HG03196 (cell line): Measurements from ENCODE around the gene FBXW8.

Source experiments
- ATAC-seq: cut with Tn5 transposase; IDR thresholded peaks from one replicate; pipeline ENCODE4 v1.9.1; 2021; ENCODE audit not compliant: unreplicated experiment

Gene FBXW8

DNA sequence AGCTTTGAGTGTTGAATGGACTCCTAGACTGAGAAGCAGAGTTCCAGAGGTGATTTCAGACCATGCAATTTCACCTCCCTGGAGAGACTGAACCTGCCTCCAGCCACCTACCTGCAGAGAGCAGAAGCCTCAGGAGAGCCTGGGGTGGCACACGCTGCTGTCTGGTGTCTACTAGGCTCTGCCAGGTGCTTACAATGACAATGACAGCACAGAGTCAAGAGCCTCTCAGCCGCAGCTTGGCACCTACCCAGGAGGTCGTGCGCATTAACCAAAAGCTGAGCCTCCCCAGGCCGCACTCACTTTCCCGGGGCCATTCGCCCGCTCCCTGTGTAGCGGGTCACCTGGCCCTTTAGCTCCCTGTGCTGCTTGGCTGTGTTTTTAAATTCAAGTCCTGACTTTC, 125.3 kb downstream of the FBXW8 start:
- no peak for ATAC-seq

DNA sequence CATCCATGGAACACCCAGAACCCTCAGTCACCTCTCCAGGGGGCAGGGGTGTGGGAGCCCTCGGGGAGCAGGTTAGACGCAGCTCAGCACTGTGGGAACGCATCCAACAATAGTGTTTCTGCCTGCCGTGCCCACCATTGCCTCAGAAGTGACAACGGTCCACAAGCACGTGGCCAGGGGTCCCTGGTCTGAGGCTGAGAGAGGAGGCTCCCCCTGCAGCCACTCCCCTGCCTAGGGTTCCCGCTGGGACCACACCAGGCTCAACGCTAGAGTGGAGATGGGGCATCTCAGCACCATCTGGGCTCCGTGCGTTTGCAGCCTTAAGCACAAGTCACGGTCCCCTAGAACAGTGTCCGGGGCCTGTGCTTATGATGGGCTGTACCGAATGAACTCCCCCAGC, 125.8 kb downstream of the FBXW8 start:
- no peak for ATAC-seq

DNA sequence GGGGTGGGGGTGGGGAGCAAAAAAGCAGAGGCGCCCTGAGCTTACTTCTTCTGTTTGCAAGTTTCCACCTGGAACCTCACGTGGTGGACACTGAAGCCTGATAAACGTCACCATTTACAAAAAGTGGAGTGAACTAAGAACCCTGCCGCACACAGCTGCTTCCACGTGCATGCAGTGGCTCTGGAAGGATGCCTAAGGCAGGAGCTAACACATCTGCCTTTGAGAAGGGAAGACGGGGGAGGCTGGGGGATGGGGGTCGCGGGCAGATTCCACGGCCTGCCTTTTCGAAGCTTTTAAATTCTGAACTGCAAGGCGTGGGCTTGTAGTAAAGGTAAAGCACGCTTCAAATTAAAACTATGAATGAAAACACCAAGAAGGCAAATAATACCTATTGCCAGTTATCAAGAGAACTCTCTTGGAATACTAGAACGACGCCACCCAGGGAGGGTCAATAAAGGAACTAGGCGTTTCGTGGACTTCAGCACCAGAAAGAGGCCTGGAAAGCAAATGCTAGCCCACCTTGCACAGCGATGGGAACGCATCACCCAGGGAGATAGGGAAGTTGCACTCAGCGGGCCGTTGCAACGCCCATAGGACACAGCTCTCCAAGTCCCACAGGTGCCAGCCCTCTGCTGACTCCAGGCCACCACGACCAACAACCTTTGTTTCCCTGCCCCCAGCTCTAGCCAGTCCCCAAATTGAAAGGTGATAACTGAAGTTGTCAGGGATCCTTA, 126.7 kb downstream of the FBXW8 start:
- no peak for ATAC-seq

DNA sequence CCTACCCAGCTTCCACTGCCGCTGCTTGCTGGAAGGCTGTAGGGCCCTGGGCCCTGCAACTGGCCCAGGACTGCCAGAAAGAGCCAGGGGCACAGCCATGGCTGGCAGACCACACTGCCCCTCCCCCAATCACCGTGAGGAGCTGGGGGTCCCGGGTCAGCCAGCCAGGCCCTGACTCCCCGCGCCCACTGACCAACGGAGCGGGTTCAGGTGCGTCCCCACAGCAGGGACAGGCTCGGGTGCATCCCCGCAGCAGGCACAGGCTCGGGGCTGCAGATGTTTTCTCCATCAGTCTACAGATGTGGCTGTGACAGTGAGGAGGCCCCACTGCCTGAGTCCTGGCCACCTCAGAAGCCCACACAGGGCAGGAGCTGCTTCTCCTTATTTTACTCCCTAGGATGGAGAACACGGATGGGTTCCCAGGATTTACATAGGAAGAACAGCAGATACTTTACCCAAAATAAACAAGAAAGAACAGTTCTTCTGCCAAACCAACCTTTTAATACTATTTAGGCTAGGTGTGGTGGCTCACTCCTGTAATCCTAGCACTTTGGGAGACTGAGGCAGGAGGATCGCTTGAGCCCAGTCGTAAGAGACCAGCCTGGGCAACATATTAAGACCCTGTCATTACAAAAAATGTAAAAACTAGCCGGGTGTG, 127.4 kb downstream of the FBXW8 start:
- no peak for ATAC-seq

DNA sequence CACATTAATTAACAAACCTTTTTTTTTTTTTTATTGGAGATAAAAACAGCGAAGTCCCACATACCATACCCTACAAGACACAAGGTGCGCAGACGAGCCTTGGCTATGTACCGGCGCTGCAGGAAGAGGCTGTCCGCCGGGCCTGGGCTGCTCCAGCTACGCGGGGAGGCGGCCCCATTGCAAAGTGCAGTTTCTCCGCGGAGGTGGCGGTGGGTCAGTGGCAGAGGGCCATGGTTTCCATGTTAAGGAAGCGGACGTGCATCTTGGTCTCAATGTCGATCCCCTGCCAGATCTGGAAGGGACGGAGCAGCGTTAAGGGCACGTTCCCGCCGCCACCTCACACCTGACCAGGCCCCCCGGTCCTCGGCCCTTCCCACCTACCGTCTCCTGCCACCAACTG, 128.2 kb downstream of the FBXW8 start:
- ATAC-seq = no peak

DNA sequence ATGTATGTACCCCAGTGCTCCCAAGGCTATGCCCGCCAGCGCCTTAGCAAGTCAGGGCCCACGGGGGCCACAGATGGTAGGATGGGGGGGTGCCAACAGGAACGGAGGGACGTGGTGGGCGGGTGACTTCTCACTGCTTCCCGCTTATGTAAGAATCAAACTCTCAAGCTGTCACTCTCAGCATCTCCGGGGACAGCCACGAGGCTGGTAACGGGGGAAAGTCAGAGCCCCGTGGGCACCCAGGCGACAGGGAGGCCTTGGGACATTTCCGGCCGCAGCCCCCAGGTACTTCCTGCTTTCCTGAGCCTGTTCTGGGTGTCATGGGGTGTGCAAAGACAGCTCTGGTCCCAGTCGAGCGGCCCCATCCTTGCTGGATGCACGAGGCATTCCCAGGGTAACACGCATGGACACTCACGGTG, 129.2 kb downstream of the FBXW8 start:
- ATAC-seq = no peak

DNA sequence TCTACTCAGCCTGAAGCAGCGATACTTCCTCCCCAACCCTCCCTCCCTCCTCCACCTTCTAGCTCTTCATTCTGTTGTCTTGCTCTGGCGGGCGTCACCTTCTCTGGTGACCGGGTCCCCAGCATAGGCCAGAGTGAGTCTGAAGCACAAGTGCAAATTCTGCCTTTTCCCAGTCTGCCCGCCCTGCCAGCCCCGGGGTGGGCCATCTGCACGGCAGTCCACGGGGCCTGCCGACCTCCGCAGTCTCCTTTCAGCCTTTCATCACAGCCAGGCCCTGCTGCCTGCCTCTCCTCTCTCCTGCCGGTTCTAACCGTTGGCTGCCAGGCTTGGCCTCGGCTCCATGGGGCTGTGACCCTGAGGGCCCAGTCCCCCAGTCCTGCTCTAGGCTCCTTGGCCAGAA, 129.7 kb downstream of the FBXW8 start:
- ATAC-seq = no peak

DNA sequence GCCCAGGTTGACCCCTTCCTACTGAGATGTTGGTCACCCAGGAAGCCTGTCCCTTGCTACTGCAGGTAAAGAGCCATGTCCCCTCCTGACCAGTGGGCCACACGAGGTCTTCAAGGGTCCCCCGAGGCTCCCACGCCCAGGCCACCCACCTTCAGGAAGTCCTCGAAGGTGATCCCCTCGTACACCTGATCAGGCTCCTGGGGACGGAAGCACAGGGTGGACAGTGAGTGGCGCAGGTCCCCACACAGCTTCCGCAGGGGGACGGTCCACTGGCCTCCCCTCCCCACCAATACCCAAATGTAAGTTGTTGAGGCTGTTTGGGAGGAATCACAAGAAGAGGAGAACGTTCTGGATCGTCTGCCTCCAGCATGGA, 131.0 kb downstream of the FBXW8 start:
- no peak for ATAC-seq

DNA sequence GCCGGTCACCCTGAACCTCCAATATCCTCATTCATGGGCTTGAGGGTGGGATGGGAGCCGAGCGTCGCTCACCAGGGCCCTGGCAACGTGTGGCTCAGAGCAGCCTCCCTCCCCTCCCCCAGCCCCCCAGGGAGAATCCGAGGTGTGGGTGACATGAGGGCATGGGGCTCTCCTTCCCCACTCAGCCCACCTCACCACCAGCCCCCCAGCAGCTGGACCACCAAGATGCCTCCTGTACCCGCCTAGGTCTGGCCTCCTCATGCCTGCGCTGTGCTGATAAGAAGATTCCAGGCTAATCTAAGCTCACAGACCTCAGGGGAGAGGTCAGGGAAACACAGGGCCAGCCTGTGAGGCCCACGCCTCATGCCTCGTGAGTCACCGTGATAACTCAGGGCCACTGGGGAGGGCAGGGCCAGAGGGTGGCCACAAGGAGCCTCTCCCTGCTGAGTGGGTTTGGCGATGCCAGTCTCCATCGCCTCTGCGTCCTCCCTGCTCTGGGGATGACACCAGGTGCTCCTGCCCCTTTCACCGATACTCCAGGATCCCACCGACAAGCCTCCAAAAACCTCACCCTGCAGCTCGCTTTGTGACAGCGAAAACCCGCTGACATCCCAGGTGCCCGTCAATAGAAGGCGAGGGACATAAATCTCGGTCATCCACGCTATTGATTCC, 131.6 kb downstream of the FBXW8 start:
- no peak for ATAC-seq

DNA sequence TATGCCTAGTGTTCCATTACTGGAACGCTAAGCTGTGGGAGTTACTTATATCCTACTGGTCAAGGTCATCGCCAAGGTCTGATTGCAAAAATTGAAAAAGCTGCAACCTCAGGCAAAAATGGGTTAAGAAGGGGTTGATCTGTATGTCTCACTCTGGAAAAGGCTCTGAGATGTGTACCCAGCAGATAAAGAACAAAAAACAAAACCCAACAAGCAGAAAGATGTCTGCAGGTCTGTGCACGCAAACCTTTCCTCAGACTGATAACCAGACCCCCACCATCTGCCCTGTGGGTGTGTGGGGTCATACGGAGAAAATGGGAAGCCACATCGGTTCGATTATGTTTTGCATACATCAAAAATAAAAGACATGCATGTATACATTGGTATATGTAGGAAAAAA, 132.1 kb downstream of the FBXW8 start:
- ATAC-seq = no peak

DNA sequence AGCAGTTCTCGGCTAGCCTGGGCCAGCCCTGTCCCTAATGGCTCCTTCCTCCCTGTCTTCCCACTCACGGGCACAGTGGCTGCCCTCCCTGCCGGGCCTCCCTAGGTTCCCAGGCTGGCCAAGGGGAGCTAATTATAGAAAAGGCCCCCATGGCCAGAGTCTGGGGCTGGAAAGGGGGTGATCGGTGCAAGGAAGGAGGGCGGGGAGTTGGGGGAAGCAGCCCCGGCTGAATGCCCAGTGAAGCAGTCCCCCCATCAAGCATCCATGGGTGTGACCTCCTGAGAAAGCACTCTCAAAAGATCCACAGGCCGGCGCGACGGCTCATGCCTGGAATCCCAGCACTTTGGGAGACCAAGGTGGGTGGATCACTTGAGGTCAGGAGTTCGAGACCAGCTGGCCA, 133.6 kb downstream of the FBXW8 start:
- ATAC-seq = no peak

DNA sequence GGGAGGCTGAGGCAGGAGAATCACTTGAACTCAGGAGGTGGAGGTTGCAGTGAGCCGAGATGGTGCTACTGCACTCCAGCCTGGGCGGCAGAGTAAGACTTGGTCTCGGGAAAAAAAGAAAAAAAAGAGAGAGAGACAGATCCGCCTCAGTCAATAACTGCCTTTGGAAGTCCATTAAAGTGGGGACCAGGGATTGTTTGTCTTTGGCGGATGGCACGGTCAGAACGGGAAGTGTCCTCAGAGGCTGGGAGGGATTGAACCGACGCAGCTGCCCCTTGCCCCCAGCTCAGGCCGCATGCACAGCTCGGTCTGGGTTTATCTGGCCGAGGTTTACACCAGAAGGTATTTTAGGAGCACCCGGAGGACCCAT, 134.0 kb downstream of the FBXW8 start:
- no peak for ATAC-seq

DNA sequence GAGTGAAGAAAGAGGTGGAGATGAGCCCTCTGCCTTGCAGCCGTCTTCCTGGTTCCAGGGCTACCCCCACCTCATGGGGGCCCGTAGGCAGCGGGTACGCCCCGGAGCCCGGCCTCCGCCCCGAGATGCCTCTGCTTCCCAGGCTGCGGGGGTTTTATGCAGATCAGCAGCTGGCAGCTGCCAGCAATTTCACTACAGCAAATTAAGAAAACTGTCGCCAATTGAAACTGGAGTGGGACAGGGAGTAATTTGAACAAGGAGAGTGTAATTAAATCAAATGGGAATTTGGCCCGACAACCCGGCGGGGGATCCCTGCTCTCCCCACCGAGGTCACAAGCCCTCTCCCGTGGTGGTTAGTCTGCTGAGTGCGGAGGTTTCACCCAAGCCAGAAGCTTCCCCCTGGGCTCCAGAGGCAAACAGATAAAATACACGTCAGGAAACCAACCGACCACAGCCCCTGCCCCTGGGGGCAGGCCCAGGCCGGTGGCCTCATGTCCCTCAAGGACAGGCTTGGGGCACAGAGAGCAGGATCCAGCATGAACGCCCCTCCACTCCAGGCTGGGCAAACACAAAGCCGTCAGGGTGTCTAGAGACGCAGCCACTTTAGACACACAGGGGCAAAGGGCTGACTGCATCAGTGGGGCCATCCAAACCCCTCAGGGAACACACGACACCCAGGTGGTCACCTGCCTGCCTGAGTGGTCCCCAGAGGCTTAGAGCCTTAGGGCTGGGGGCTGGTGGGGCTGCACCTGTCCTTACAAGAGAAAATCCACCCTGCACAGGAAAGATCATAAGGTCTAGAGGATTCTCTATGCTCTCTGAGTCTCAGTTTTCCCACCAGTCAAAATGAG, 134.6 kb downstream of the FBXW8 start:
- no peak for ATAC-seq

DNA sequence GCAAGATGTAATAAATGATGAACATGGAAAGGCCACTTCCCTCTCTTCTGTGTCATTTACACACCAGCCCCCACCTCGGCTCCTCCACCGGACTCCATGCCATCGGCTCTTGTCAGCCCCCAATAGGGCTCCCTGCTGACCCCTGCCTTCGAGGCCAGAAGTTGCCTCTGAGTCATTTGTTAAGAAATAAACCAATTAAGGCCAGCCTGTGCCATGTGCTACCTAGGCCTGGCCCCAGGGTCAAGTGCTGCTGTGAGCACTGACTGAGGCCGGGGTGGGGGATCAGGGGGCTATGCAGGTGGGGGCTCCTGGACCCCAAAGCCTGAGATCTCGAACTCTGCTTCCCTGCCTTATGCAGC, 135.2 kb downstream of the FBXW8 start:
- no peak for ATAC-seq

DNA sequence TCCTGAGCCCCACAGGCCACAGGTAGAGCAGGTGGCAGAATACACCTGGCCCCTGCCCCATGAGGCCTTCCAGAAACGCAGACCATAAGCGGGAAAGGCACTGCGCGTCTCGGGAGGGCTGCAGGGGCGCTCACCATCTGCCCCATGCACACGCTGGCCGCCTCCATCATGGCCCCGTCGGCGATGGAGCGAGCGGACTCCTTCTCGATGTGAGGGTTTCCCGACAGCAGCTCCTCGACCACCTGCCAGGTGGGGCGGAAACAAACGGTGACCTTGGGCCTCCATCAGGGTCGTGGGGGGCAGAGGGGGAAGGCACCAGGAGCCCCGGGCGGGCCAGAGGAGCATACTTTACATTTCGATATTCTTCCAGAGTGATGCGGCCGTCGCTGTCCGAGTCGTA, 135.7 kb downstream of the FBXW8 start:
- ATAC-seq = no peak

DNA sequence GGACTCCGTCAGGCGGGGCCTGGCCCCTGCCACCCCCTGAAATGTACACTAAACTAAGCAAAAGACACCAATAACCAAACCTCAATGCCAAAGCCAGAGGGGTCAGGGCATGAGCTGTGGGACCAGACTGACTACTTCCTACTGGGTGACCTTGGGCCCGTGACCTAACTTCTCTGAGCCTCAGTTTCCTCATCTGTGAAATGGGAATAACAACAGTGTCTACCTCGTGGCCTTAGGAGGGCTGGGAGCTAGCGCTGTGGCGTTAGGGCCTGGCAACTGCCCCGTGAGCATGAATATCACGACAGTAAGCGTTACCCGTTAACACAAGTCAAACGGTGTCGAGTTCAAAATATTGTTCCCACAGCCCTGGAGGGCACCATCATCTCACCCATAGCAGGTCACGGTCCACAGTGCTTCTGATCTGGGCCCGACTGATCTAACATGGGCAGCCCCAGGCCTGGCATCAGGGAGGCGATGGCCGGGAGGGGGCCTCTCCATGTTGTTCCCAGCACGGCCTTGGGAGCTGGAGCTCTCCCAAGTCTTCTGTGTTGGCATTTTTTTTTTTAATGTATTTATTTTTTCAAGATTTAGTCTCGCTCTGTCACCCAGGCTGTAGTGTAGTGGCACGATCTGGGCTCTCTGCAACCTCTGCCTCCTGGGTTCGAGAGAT, 136.2 kb downstream of the FBXW8 start:
- no peak for ATAC-seq

DNA sequence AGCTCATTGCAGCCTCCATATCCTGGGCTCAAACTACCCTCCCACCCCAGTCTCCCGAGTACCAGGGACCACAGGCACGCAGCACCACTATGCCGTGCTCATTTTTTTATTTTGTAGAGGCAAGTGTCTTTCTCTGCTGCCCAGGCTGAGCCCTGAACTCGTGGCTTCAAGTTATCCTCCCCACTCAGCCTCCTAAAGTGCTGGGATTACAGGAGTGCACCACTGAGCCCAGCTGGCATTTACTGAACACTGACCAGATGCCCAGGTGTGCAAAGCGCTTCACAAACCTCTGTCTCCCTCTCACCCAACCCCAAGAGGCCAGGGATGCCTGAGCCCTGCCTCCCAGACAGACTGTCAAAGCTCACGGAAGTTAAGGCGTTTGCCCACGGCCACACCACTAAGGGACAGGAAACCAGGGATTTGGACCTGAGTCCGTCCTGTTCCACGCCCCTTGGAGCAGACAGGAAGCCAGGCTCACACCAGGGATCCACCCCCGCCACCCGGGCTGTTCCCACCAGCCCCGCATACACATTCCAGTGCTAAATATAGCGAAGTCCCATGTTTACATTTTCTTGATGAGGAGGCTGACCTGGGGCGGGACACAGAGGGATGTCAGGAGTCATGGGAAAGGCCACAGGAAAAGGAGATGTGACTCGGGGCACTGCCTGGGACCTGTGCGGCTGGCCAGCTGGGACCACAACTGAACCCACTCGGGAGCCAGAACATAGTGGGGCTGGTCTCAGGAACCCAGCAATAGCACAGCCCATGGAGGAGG, 137.2 kb downstream of the FBXW8 start:
- ATAC-seq = no peak

DNA sequence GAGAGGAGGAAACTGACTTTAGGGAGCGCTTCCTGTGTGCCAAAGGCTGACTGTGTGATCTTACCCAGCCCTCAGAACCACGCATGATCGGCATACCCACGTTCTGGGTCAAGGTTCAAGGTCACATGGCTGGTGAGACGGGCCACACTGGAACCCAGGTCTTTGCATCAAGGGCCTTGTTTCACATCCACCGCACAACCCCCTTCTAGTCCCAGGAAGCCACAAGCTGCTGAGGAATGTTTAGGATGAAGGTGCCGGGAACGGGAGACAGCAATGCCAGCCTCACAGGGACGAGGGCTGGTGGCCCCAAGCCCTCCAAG, 137.8 kb downstream of the FBXW8 start:
- ATAC-seq = no peak

DNA sequence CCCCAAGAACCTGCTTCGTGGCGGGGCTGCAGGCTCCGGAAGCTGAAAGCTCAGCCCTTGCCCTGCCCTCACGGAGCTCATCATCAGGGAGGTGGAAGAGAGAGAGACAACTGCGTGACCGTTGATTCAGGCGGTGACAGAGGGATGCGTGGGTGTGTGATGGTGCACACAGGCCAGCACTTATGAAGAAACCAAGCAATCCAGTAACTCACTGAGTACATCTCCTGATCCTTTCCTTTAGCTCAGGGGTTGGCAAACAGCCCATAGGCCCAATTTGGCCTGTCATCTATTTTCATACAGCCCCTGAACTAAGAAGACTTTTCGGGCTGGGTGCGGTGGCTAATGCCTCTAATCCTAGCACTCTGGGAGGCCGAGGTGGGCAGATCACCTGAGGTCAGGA, 138.5 kb downstream of the FBXW8 start:
- no peak for ATAC-seq

DNA sequence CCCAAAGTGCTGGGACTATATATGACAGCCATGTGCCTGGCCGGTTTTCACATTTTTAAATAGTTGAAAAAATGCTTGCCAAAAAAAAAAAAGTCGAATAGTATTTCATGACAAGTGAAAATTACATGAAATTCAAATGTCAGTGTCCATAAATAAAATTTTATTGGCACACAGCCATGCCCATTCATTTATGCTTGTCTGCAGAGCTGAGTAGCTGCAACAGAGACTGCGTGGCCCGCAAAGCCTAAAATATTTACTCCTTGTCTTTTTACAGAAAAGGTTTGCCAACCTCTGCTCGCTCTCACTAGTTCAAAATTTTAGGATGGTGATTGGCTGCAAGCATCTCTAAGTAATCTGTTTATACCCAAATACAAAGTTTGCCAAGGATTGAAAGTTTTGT, 139.3 kb downstream of the FBXW8 start:
- ATAC-seq = no peak

DNA sequence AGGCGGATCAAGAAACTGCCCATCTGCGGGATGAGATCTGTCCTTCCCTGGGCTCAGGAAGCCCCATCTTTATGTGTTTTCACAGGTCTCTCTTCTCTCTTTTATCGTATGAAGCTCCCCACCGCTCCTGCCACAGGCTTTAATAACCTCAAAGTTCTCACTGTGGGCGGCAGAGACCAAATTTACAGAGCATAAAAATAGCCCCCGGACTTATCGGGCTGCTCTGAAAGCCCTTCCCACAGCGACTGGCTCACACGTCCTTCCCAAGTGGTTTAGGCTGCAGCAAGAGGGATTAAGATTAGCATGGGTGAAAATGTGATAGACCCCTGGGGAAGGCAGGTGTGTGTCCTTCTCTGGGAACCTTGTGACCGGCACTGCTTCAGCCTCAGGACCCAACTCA, 140.6 kb downstream of the FBXW8 start:
- no peak for ATAC-seq
